GM19468 (cell line): ENCODE data around the gene FADS2.
"Not testable (repeated sequence)": the region's sequence is repeated elsewhere in the genome, so short reads cannot be mapped to it uniquely, and the experiment has no call there.

ENCODE experiments used
- ATAC-seq: cut with Tn5 transposase; IDR thresholded peaks from one replicate; pipeline ENCODE4 v1.9.1; 2021; ENCODE audit warnings: mild to moderate bottlenecking, moderate library complexity, moderate number of reproducible peaks; ENCODE audit not compliant: unreplicated experiment; ENCODE audit errors: extremely low read depth

The FADS2 gene

GRCh38 chr11:61864814-61865775 lies 37.0 kb downstream of the FADS2 start:
- no peak for ATAC-seq

GRCh38 chr11:61866231-61866957 lies 38.3 kb downstream of the FADS2 start:
- no peak for ATAC-seq

GRCh38 chr11:61866958-61867343 lies 38.9 kb downstream of the FADS2 start:
- ATAC-seq, result no peak

- no peak for ATAC-seq
These were observed 40.7 kb downstream of the FADS2 start for GRCh38 chr11:61868571-61869428.

GRCh38 chr11:61869429-61869707 lies 41.3 kb downstream of the FADS2 start:
- no peak for ATAC-seq

GRCh38 chr11:61869708-61870451 lies 41.8 kb downstream of the FADS2 start:
- ATAC-seq, result no peak

- ATAC-seq, result no peak
These were observed 42.5 kb downstream of the FADS2 start for GRCh38 chr11:61870541-61871031.

GRCh38 chr11:61871158-61871597 lies 43.1 kb downstream of the FADS2 start:
- peak; percentile 46 for ATAC-seq

- no peak for ATAC-seq
These were observed 45.0 kb downstream of the FADS2 start for GRCh38 chr11:61872935-61873565.

GRCh38 chr11:61873588-61874376 lies 45.7 kb downstream of the FADS2 start:
- no peak for ATAC-seq

GRCh38 chr11:61874377-61874809 lies 46.3 kb downstream of the FADS2 start:
- no peak for ATAC-seq

- ATAC-seq, result no peak
These were observed 46.8 kb downstream of the FADS2 start for GRCh38 chr11:61874853-61875252.

- ATAC-seq, result no peak
These were observed 47.6 kb downstream of the FADS2 start for GRCh38 chr11:61875698-61876097.

GRCh38 chr11:61879152-61879551 lies 51.1 kb downstream of the FADS2 start:
- no peak for ATAC-seq

- no peak for ATAC-seq
These were observed 51.9 kb downstream of the FADS2 start for GRCh38 chr11:61880031-61880430.

GRCh38 chr11:61880454-61880853 lies 52.4 kb downstream of the FADS2 start:
- ATAC-seq, result no peak

- ATAC-seq, result no peak
These were observed 53.3 kb downstream of the FADS2 start for GRCh38 chr11:61881397-61881796.

GRCh38 chr11:61882267-61882666 lies 54.2 kb downstream of the FADS2 start:
- not testable (repeated sequence) for ATAC-seq
